HG02885 (cell line): Measurements from ENCODE around the gene PYROXD2.
A peak's percentile ranks its signal among the peaks of the same experiment; 100 is the strongest.

Experiments used
- ATAC-seq: cut with Tn5 transposase; IDR thresholded peaks from one replicate; pipeline ENCODE4 v1.9.1; 2021; ENCODE audit warnings: mild to moderate bottlenecking; ENCODE audit not compliant: unreplicated experiment, poor library complexity

Gene PYROXD2

GRCh38 chr10:98436704-98437103 is 21.7 kb upstream of the PYROXD2 start:
- no peak for ATAC-seq

- ATAC-seq, result no peak
Measured at GRCh38 chr10:98435178-98435577, 20.2 kb upstream of the PYROXD2 start.

- no peak for ATAC-seq
Measured at GRCh38 chr10:98433881-98434732, 19.1 kb upstream of the PYROXD2 start.

DNA sequence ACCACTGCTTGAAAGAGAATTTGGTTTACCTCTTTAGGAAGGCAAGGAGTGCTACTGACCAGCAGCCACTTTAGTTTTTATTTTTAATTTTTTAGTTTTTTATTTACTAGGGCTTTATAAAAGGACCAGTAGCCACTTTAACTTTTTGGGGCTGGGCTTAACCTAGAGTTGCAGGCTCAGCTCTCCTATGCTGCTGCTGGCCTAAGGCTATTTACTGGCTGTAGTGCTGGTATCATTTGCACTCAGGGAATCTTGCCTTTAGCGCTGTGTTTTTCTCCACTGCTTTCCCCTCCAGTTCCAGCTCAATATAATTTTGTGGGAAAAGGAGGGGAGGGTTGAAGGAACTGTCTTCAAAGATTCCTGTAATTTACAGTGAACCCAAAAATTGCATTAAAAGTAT is 18.4 kb upstream of the PYROXD2 start:
- no peak for ATAC-seq

GRCh38 chr10:98432330-98432729 is 17.3 kb upstream of the PYROXD2 start:
- no peak for ATAC-seq

DNA sequence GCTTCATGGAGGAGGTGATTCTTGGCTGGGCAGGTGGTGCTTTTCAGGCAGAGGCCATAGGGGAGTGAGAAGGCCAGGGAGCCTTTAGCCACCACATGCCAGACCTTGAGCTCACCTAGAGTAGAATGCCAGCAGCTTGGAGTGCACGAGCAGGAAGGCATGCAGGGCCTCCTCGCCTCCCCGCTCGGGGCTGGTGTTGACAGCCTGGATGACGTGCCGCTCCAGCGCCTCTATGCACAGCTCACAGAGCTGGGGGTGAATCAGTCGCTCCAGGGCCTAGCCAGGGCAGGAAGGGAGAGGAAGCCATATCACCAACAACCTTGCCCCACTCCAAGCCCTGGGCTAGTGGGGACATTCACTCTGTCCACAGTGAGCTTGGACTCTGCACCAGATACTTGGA is 16.0 kb upstream of the PYROXD2 start:
- ATAC-seq, result no peak

DNA sequence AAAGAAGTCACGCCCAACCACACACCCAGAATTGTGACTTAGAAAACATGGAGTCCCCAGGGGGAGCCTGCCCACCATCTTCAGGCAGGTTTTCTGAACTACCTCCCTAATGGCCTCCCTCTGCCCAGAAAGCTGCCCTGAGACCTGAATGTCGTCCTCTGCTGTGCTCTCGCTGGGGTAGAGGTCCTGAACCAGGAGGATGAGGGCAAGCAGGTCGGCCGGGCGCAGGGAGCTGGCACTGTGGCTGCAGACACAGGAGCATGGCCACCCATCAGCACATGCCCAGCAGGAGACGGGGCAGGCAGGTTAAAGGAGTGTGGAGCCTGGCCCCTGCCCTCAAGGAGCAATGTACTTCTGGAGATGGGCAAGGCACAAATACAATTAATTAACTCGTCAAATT is 15.4 kb upstream of the PYROXD2 start:
- ATAC-seq, result no peak

GRCh38 chr10:98429320-98430072 is 14.5 kb upstream of the PYROXD2 start:
- ATAC-seq, result no peak

DNA sequence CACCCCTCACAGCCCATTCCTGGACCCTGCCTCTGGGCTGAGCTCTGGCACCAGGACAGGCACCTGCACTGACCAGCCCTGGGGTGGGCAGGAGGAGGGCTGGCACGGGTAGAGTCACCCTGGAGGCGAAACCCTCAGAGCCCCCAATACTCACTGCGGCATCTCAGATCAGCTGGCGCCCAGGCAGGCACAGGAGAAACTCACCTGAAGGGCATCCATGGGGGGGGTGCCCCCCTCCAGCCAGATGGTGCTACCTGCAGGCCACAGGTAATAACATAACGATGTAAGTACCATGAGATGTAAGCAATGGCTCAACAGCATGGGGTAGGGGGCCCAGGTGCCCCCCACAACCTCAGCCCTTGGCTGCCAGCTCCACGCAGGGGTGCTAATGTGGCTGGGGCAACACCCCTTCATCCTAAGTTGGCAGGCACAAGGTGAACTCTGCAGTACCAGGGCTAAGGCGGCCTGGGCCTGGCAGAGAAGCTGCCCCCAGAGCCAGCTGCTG is 12.1 kb upstream of the PYROXD2 start:
- no peak for ATAC-seq

- peak; percentile 77 for ATAC-seq
Measured at GRCh38 chr10:98425511-98426352, 10.8 kb upstream of the PYROXD2 start.

DNA sequence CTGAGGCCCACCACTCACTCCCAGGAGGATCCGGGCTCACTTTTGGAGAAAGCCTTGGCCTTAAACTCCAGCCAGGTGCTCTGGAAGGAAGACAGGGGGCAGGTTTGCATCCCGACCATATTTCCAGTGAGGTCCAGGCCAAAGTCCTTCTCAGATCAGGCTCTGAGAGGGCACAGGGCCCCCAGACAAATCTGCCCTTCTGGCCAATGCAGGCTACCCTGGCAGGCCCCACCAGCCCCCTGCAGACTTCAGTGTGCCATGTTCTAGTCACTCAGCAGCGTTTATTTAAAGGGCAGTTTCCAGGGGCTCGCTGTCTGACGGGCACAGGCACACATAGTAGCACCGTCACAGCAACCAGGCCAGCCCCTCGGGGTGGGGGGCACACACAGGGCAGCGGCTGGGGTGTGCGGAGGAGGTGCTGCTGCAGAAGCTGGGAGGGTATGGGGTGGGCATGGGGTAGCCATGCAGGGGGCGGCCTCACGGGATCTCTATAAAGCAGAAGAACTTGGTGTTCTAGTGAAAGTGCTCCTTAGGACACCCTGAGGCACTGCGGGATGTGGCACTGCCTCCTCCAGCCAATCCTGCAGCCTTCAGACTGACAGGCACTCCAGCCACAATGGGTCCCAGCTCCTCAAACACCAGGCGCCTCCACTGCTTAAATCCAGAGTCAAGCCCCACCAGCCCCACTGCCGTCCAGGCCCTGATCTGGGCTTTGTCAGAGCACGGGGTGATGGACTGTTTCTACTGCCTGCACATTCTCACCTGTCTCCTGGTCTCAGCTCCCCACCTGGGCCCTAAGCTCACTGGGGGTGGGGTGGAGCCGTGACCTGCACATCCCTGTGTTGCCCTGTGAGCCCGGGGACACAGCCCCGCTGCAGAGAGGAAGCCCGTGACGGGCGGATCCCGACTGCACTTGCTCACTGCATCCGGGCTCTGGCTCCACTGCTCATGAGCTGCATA is 9.6 kb upstream of the PYROXD2 start:
- ATAC-seq, result no peak

- no peak for ATAC-seq
Measured at GRCh38 chr10:98423691-98424120, 8.7 kb upstream of the PYROXD2 start.

GRCh38 chr10:98422182-98422581 is 7.2 kb upstream of the PYROXD2 start:
- no peak for ATAC-seq

DNA sequence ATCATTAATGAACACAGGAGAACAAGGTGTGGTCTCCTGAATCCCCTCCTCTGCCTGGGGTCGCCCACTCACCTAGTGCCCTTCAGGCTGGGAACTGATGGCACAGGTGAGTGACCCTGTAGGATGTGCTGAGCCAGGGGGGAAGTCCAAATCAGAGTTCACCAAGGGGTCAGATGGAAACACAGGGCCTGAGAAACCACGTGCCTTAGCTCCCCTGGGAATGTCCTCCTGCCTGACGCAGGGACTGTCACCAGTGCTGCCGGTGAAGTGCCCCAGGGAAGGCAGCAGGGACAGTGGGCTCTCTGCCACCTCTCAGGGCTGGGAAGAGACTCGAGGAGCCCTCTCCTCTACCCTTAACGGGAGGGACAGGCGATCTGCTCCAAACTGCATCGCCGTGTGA is 5.8 kb upstream of the PYROXD2 start:
- no peak for ATAC-seq

- ATAC-seq, result no peak
Measured at GRCh38 chr10:98419469-98420261, 4.7 kb upstream of the PYROXD2 start.

DNA sequence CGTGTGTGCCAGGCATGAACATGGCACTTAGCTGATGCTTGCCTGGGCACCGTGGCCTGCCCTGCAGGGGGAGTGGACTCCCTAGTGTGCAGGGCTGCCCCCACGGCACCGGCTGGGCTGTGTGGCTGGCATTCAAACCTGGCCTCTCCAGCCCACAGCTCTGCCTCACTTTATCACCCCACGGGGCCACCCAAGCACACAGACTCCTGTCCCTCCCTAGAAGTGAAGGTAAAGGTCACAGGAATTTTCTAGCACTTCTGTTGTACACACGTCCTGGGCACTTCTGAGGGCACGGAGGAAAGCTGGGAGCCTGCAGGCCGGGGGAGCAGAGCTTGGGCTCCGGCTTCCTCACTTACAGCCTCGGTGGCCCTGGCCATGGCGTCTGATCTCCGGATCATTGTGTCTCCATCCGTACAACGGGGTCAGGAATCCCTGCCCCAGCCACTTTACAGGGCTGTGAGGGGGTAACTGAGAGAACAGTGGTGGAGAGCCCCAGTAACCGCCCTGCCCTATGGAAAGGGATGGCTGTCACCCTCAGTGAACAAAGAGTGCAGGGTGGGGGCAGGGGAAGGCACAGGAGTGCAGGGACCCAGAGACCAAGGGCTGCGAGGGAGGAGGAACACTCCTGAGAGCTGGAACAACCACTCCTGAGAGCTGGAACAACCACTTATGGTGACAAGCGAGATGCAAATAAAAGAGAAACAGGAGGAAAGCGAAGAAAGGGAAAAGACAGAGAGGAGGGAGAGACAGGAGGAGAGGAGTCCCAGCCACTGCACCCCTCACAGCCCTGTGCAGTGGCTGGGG is 3.9 kb upstream of the PYROXD2 start:
- ATAC-seq, result no peak

GRCh38 chr10:98417973-98418664 is 3.1 kb upstream of the PYROXD2 start:
- ATAC-seq, result no peak
